Thyroid gland (tissue), 4 donors: ENCODE results near the gene MBD3L5.

Source experiments
- POLR2A ChIP-seq, 2 donors: fragments of 450-650 bp; IDR thresholded peaks; one replicate each; pipeline ENCODE4 v1.6.1; 2017; ENCODE audit warnings: antibody characterized with exemption in 2 of 2, mild to moderate bottlenecking in 2 of 2, moderate library complexity in 1 of 2
- TF ChIP-seq, protein P1 (sequence below), 6 experiments: fragments of 200-600 bp in 3 of 6; fragments of 450-650 bp in 3 of 6; sonication (generic) in 3 of 6; IDR thresholded peaks; one replicate each; pipeline ENCODE4 v1.5.1; 2016 to 2019; ENCODE audit warnings: antibody characterized with exemption in 6 of 6, mild to moderate bottlenecking in 2 of 6, inconsistent platforms in 1 of 6, moderate library complexity in 1 of 6

DNA sequence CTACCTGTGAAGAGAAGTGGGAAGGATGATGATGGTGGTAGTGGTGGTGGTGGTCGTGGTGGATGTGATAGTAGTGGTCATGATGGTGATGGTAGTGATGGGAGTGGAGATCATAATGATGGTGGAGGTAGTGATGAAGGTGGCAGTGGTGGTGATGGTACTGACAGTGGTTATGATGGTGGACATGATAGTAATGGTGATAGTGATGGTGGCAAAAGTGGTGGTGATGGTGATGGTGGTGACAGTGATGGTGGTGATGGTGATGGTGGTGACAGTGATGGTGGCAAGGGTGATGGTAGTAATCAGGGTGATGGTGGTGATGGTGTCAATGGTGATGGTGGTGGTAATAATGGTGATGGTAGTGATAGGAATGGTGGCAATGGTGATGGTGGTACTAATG lies 35.3 kb upstream of the MBD3L5 start:
- TF ChIP-seq, protein P1, sequence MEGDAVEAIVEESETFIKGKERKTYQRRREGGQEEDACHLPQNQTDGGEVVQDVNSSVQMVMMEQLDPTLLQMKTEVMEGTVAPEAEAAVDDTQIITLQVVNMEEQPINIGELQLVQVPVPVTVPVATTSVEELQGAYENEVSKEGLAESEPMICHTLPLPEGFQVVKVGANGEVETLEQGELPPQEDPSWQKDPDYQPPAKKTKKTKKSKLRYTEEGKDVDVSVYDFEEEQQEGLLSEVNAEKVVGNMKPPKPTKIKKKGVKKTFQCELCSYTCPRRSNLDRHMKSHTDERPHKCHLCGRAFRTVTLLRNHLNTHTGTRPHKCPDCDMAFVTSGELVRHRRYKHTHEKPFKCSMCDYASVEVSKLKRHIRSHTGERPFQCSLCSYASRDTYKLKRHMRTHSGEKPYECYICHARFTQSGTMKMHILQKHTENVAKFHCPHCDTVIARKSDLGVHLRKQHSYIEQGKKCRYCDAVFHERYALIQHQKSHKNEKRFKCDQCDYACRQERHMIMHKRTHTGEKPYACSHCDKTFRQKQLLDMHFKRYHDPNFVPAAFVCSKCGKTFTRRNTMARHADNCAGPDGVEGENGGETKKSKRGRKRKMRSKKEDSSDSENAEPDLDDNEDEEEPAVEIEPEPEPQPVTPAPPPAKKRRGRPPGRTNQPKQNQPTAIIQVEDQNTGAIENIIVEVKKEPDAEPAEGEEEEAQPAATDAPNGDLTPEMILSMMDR (IDR thresholded peaks at IDR 0.05): no peak
- no peak for TF ChIP-seq POLR2A (IDR thresholded peaks at IDR 0.05)
